PC-9 (cell line): Measurements from ENCODE around the gene OAS2. TPM values are rescaled to one million over a fixed set of nuclear protein-coding genes. Genes with fewer than 3 reads are reported as not detected.

Experiments used
- BruUV-seq: library from RNA; stranded (reverse); fragments of 400-500 nt; replicated peaks from 2 replicates; lab custom pipeline; 2021; lab: Mats Ljungman, UMichigan
- CTCF ChIA-PET: fragments of 300-600 bp; sonication (Branson Sonifier 250); formaldehyde crosslinking; loops from one replicate; lab custom pipeline; 2022; ENCODE audit warnings: antibody characterized with exemption; lab: Charles Lee
- POLR2A ChIA-PET: fragments of 300-600 bp; sonication (Branson Sonifier 250); formaldehyde crosslinking; loops from one replicate; lab custom pipeline; 2022; ENCODE audit warnings: antibody characterized with exemption; ENCODE audit not compliant: unreplicated experiment; lab: Charles Lee
- DNase-seq, 2 experiments: peaks; one replicate each; pipeline versions ENCODE4 v3.0.0 to v3.0.0-alpha.2; 2015 to 2022; ENCODE audit warnings: mixed read lengths in 1 of 2
- H2AFZ ChIP-seq: fragments of 200-600 bp; sonication (generic); 2 replicates; pipeline ENCODE4 v1.8.1; 2017; ENCODE audit warnings: antibody characterized with exemption
- H3F3A ChIP-seq: fragments of 200-600 bp; sonication (generic); 2 replicates; pipeline ENCODE4 v1.8.1; 2017; ENCODE audit warnings: antibody characterized with exemption, mild to moderate bottlenecking, low read depth; ENCODE audit not compliant: insufficient read depth
- H3K27ac ChIP-seq: fragments of 200-600 bp; sonication (generic); 2 replicates; pipeline ENCODE4 v1.6.1; 2016; ENCODE audit warnings: mixed run types
- H3K27me3 ChIP-seq: fragments of 200-600 bp; sonication (generic); 2 replicates; pipeline ENCODE4 v1.6.1; 2016; ENCODE audit warnings: low read depth, mixed run types; ENCODE audit not compliant: insufficient read depth
- H3K36me3 ChIP-seq: fragments of 200-600 bp; sonication (generic); 2 replicates; pipeline ENCODE4 v1.6.1; 2016; ENCODE audit warnings: low read depth, mixed run types
- H3K4me1 ChIP-seq: fragments of 200-600 bp; sonication (generic); replicated peaks from 2 replicates; pipeline ENCODE4 v1.6.1; 2016; ENCODE audit warnings: mixed run types; ENCODE audit not compliant: insufficient read depth
- H3K4me2 ChIP-seq: fragments of 200-600 bp; sonication (generic); 2 replicates; pipeline ENCODE4 v1.6.1; 2017; ENCODE audit warnings: mixed run types
- H3K4me3 ChIP-seq: fragments of 200-600 bp; sonication (generic); 2 replicates; pipeline ENCODE4 v1.6.1; 2016; ENCODE audit warnings: mixed run types
- H3K79me2 ChIP-seq: fragments of 200-600 bp; sonication (generic); 2 replicates; pipeline ENCODE4 v1.6.1; 2017; ENCODE audit warnings: low read depth, mixed run types
- H3K9me2 ChIP-seq: fragments of 200-600 bp; sonication (generic); 2 replicates; pipeline ENCODE4 v1.8.1; 2017; ENCODE audit warnings: mild to moderate bottlenecking; ENCODE audit not compliant: insufficient read depth
- H3K9me3 ChIP-seq: fragments of 200-600 bp; sonication (generic); 2 replicates; pipeline ENCODE4 v1.8.1; 2016; ENCODE audit warnings: low read depth; ENCODE audit not compliant: insufficient read depth
- H4K20me1 ChIP-seq: fragments of 200-600 bp; sonication (generic); 2 replicates; pipeline ENCODE4 v1.8.1; 2017; ENCODE audit not compliant: insufficient read depth
- EZH2 ChIP-seq: fragments of 200-600 bp; sonication (generic); IDR thresholded peaks from 2 replicates; pipeline ENCODE4 v1.8.0; 2017; ENCODE audit warnings: antibody characterized with exemption, low read depth
- intact Hi-C: fragments of 100-400 bp; cut with micrococcal nuclease; formaldehyde crosslinking; loops from one replicate; pipeline ENCODE4 v1.10.0; 2022; ENCODE audit not compliant: unreplicated experiment
- total RNA-seq: library from RNA; stranded (reverse); gene quantifications from 2 replicates; pipeline ENCODE4 v1.2.3, GENCODE V29; 2021
- TF ChIP-seq, protein P1 (sequence below): fragments of 200-600 bp; sonication (generic); conservative IDR thresholded peaks from 2 replicates; pipeline ENCODE4 v1.6.1; 2017; ENCODE audit warnings: mixed run types, antibody characterized with exemption, mild to moderate bottlenecking, moderate library complexity

OAS2 gene
- total RNA-seq, 1 experiment from 2014 or later, result 0.98 TPM

DNA sequence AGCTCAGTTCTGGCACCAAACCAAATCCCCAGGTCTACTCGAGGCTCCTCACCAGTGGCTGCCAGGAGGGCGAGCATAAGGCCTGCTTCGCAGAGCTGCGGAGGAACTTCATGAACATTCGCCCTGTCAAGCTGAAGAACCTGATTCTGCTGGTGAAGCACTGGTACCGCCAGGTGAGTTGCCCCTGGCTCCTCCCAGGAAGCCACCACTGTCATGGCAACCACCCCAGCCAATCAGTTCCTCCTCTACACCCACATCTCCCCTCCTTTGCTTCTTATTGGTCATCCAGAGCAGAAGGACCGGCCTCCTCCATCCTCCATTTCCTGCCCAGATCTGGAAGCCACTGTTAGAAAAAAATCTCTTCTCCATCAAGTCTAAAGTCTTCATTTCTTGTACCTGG is 17.2 kb upstream of the OAS2 start:
- no peaks in the 10 kb centered on the region for H4K20me1 ChIP-seq
- no peaks in the 10 kb centered on the region for H3F3A ChIP-seq
- H3K27me3 ChIP-seq, result no peaks in the 10 kb centered on the region
- H3K9me2 ChIP-seq, result no peaks in the 10 kb centered on the region
- H3K27ac ChIP-seq, result no peak overlapping the region
- no peaks in the 10 kb centered on the region for H3K9me3 ChIP-seq
- intact Hi-C loops, result no loop called here
- H3K4me2 ChIP-seq, result no peak overlapping the region
- ChIA-PET POLR2A (no interaction called here), CTCF (no interaction called here)
- no peak for TF ChIP-seq EZH2
- TF ChIP-seq, protein P1, sequence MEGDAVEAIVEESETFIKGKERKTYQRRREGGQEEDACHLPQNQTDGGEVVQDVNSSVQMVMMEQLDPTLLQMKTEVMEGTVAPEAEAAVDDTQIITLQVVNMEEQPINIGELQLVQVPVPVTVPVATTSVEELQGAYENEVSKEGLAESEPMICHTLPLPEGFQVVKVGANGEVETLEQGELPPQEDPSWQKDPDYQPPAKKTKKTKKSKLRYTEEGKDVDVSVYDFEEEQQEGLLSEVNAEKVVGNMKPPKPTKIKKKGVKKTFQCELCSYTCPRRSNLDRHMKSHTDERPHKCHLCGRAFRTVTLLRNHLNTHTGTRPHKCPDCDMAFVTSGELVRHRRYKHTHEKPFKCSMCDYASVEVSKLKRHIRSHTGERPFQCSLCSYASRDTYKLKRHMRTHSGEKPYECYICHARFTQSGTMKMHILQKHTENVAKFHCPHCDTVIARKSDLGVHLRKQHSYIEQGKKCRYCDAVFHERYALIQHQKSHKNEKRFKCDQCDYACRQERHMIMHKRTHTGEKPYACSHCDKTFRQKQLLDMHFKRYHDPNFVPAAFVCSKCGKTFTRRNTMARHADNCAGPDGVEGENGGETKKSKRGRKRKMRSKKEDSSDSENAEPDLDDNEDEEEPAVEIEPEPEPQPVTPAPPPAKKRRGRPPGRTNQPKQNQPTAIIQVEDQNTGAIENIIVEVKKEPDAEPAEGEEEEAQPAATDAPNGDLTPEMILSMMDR, result no peak
- no peak for DNase-seq
- no peaks in the 10 kb centered on the region for H3K36me3 ChIP-seq
- H3K79me2 ChIP-seq, result no peaks in the 10 kb centered on the region
- no peaks in the 10 kb centered on the region for H3K4me1 ChIP-seq
- BruUV-seq, result no TSS peak
- H2AFZ ChIP-seq, result no peak overlapping the region
- no peak overlapping the region for H3K4me3 ChIP-seq

DNA sequence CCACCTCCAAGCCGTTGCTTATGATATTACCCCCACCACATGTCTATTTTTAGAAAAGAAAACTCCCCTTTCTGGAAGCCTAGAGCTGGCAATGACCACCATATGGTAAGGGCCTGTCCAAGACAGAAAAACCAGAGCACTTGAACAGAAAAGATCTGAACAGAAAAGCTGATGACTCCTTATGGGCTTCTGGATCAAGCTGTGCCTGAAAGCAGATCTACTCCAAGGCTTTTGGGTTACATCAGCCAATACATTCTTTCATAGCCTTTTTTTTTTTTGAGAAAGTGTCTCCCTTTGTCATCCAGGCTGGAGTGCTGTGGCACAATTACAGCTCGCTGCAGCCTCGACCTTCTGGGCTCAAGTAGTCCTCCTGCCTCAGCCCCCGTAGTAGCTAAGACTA is 16.8 kb upstream of the OAS2 start:
- ChIA-PET CTCF (no interaction called here), POLR2A (no interaction called here)
- Histone ChIP-seq H3K36me3 (no peaks in the 10 kb centered on the region), H3K4me3 (no peak overlapping the region), H3K9me3 (no peaks in the 10 kb centered on the region), H3K27me3 (no peaks in the 10 kb centered on the region), H3K4me2 (no peak overlapping the region), H3F3A (no peaks in the 10 kb centered on the region), H2AFZ (no peak overlapping the region), H3K79me2 (no peaks in the 10 kb centered on the region), H3K27ac (no peak overlapping the region), H4K20me1 (no peaks in the 10 kb centered on the region), H3K4me1 (no peaks in the 10 kb centered on the region), H3K9me2 (no peaks in the 10 kb centered on the region)
- BruUV-seq, result no TSS peak
- TF ChIP-seq, protein P1, result no peak
- TF ChIP-seq EZH2, result no peak
- no peak for DNase-seq
- intact Hi-C loops, result no loop called here

DNA sequence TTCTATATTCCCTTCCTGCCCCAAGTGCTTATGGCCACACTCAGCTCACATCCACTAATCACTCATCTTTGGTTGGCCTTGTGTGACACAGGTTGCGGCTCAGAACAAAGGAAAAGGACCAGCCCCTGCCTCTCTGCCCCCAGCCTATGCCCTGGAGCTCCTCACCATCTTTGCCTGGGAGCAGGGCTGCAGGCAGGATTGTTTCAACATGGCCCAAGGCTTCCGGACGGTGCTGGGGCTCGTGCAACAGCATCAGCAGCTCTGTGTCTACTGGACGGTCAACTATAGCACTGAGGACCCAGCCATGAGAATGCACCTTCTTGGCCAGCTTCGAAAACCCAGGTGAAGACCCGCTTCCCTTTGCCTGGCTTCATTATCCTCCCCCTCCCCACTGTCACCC is 15.8 kb upstream of the OAS2 start:
- H3F3A ChIP-seq, result no peaks in the 10 kb centered on the region
- no peaks in the 10 kb centered on the region for H3K9me2 ChIP-seq
- H3K4me2 ChIP-seq, result no peak overlapping the region
- no peak overlapping the region for H3K27ac ChIP-seq
- no peaks in the 10 kb centered on the region for H3K4me1 ChIP-seq
- ChIA-PET CTCF (no interaction called here), POLR2A (no interaction called here)
- no peak overlapping the region for H2AFZ ChIP-seq
- H3K36me3 ChIP-seq, result no peaks in the 10 kb centered on the region
- H3K4me3 ChIP-seq, result no peak overlapping the region
- intact Hi-C loops, result no loop called here
- BruUV-seq, result no TSS peak
- no peak for DNase-seq
- no peaks in the 10 kb centered on the region for H3K79me2 ChIP-seq
- H3K27me3 ChIP-seq, result no peaks in the 10 kb centered on the region
- no peak for TF ChIP-seq EZH2
- TF ChIP-seq, protein P1, result no peak
- H3K9me3 ChIP-seq, result no peaks in the 10 kb centered on the region
- no peaks in the 10 kb centered on the region for H4K20me1 ChIP-seq
